GM19240 (cell line): ENCODE results near the gene SNTG2.

Source experiments
- DNase-seq: peaks from one replicate; pipeline ENCODE4 v3.0.0; 2011; ENCODE audit warnings: low spot score; ENCODE audit not compliant: insufficient read length

The SNTG2 gene

GRCh38 chr2:1308678-1309077 is 358.0 kb downstream of the SNTG2 start:
- DNase-seq = no peak

- DNase-seq = no peak
Measured at GRCh38 chr2:1309507-1309906, 358.9 kb downstream of the SNTG2 start.

GRCh38 chr2:1310202-1310601 is 359.6 kb downstream of the SNTG2 start:
- no peak for DNase-seq

GRCh38 chr2:1310866-1311265 is 360.2 kb downstream of the SNTG2 start:
- DNase-seq = no peak

DNA sequence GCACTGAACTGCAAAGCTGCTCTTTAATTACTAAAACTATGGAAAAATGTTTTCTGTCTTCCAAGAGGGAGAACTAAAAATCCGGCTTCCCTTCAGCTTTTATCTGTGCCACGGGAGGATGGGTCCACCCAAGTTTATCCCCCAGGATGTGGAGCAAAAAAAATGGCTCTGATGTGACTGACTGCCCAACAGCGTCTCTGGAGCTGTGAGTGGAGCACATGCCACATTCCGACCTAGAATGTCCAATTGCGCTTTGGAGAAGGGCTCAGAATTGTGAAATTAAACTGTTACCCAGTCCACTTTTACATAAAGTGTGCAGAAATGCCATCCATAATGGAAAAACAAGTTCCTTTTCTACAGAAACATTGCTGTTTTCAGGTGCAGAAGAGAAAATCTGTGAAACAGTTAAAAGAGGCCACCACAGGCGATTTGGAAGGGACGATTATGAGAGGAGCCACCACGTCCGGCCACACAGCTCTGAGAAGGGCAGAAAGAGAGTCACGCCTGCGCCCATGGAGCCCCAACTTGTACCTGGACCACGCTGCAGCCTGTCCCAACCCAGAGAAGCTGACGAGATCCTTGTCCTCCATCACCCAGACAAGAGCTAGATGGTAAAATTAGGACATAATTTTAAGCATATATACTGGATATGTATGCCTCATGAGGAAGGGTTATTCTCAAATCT is 362.7 kb downstream of the SNTG2 start:
- DNase-seq = no peak

GRCh38 chr2:1314254-1314653 is 363.6 kb downstream of the SNTG2 start:
- DNase-seq = no peak

GRCh38 chr2:1318366-1319009 is 367.8 kb downstream of the SNTG2 start:
- DNase-seq = no peak

- no peak for DNase-seq
Measured at GRCh38 chr2:1319393-1319792, 368.7 kb downstream of the SNTG2 start.

- no peak for DNase-seq
Measured at GRCh38 chr2:1321321-1321720, 370.7 kb downstream of the SNTG2 start.

DNA sequence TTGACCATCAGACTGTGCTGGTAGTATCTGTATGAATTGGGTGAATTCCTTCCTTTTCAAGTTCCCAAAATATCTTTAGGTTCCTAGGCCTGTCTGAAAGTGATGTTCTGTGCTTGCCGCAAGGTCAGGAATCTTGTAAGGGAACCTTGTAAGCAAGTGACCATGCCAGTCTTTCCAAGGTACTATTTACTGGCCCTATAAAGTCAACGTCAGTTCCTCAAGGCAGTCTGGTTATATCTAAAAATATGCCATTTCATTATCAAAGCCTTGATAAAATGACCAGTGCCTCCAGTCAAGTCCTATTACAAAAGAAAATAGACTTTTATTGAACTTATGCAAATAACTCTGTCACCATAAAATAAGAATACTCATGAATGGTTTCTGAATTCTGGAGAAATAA is 374.2 kb downstream of the SNTG2 start:
- DNase-seq = no peak

GRCh38 chr2:1328684-1329083 is 378.0 kb downstream of the SNTG2 start:
- DNase-seq = no peak

DNA sequence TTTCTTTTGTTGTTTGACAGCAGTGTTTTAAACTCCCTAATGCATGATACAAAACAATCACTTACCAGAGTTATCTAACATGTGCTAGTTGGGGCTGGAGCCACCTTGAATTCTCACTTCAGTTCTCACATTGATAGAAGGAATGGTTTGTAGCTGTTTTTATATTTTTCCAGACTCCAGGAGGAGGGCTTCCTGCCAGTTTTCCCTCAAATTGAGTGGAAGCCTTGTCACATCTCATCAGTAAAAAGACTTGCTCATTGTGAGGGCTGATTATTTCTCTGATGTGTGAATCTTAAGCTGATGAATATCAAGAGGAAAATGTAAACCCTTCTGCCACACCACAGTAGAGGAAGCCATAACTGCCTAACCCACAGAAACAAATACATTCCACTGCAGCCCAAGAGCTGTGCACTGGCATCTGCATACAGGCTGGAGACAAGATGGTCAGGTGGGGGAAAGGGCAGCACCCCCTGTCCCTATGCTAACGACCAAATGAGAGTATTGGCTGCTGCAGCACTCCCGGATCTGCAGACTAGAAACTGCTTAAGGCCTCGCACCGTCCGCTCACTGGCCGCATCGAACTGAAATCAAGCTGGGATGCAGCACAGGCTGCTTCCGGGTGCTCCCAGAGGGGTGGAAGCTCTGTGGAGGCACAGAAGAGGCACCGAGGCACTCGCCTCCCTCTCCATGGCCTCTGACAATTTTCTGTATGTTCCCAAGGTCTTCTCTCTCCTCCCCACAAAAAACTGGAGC is 388.9 kb downstream of the SNTG2 start:
- DNase-seq = no peak

DNA sequence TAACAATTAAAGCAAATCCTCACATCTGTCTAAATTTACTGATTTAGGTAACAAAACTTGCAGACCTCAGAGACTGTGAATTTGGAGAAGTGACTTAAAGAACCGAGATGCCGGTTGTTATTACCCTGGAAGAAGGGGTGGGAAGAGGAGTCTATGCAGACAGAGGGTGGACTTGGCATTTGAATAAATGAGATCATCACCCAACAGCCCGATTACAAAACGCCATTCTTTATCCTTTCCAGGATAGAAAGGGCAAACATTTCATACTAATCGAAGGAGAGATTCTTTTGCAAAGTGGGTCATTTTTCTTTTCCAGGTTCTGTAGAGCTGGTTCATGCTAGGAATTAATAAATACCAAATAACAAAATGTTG is 389.5 kb downstream of the SNTG2 start:
- no peak for DNase-seq

DNA sequence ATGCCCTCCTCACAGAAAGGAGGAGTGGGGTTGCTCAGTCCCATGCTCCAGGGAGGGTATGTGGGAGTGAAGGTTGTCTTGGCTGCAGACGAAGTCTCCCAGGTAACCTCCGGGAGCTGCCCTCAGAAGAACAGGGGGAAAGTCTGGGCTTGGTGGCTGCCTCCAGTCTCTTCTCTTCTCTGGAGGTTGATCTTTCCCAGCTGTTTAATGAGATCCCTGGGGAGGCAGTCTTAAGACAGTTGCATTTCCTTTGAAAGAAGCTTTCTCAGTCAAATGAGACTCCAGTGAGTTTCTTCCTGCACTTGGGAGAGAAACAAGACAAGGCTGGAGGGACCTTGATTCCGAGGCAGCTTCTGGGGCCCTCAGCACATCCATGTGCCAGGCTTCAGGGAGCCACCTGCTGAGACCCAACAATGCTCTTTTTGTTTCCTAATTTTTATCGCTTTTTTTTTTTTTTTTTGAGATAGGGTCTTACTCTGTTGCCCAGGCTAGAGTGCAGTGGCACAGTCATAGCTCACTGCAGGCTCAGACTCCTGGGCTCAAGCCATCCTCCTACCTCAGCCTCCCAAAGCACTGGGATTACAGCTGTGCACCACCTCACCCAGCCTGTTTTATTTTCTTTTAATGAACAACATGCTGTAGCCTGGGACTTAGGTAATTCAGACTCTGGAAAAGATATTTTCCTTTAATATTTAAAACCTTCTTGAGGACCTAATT is 390.9 kb downstream of the SNTG2 start:
- DNase-seq = no peak

DNA sequence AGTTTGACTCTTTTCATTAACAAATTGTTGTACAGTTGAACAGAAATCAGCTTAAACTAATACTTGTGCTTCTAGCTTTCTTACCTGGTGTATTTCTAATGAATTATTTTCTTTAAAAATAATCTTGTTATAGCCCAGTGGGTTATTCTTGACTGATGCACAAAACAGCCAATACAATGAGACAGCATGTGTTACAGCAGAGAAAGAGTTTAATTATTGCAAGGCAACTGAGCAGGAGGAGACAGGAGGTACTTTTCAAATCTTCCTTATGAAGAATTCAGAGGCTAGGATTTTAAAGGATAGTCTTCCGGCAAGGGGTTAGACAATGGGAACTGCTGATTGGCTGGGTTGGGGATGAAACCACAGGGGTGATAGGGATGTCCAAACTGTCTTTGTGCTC is 398.1 kb downstream of the SNTG2 start:
- DNase-seq = no peak

DNA sequence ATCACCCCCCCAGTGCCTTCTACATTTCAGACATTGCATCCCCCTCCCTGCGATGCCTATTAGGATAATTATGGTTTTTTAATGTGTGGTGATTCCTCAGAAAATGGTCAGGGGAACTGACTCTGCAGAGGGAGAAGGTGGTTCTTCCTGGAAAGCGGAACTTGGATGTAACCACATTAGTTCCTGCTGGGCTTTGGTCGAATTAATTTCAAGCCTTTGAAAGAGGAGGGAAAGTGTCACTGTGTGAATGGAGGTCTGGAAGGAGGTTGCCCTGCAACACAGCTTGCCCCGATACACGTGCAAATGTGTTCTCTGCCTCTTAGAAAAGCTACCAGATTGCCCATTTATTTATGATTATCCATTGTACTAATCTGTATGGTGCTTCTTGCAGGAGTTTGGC is 399.5 kb downstream of the SNTG2 start:
- no peak for DNase-seq

GRCh38 chr2:1353124-1353523 is 402.5 kb downstream of the SNTG2 start:
- no peak for DNase-seq

DNA sequence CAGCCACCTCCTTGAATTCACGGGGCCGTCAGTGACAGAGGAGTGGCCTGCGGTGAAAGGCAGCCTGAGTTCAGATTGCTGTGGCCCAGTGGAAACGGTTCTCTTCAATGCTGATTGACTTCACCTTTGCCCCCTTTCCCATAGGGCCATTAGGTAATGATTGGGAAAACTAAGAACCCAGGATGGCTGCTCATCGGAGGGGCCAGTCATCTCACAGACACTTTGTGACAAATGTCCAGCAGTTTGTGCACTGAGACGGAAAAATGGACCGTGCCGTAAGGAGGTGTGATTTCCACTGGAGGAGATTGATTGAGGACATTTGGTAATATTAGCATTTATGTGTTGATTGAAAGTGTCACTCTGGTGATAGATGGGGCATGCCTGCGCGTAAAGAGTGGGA is 402.9 kb downstream of the SNTG2 start:
- no peak for DNase-seq

GRCh38 chr2:1360144-1360543 is 409.5 kb downstream of the SNTG2 start:
- no peak for DNase-seq

DNA sequence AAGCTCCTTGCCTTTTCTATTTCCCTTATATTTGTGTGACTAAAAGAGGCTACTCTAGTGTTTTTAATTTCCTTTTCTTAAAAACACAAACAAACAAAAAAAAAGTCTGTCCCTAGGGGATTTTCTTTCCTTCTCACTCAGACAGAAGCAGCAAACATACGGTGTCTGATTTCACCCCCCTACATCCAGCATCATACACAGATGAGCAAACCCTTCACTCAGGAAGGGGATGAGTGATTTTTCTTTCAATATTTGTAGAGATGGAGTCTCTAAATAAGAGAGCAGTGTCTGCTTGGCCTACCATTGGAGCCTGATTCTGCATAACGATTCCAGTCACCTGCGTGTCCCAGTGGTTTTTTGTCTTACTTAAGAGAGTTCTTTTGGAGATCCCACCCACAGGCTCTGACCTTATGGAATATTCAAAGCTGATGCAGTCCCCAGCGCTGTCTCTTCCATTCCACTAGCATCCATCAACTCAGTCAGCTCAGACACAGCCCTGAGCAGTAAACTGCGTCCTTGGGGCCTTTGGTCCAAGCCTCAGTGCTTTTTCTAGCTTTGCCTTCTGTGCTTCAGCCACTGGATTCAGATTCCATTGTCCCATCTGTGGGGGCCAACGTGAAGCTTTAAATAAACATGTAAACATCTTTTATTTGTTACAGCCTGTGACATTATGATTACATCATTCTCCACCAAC is 410.1 kb downstream of the SNTG2 start:
- DNase-seq = no peak

DNA sequence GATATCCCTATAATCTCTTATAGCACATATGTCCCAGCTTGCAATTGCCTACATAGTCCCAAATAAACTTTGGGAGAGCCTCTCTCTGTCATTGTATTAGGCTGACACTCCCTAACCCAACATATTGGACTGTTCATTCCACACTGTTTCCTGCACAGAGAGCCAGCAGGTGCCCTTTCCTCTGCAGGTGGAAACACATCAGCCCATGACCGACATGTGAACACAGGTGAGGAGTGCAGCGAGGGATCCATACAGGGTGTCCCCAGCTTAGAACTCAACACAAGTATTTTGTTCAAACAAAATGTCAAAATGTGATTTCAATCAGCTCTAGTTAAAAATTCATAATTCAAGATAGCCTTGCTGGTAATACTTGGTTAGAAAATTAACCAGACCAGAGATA is 412.7 kb downstream of the SNTG2 start:
- DNase-seq = no peak
